Kidney epithelial cell (primary cell): ENCODE results near the gene SLC25A40. TPM values are rescaled to one million over a fixed set of nuclear protein-coding genes. Genes with fewer than 3 reads are reported as not detected.

Experiments used
- DNase-seq: peaks from one replicate; pipeline ENCODE4 v3.0.0-alpha.2; 2010; ENCODE audit warnings: low read depth
- H3K27me3 ChIP-seq: 2 replicates; pipeline ENCODE4 v1.6.0; 2011; ENCODE audit warnings: low read length; ENCODE audit not compliant: control insufficient read depth, insufficient read depth
- H3K36me3 ChIP-seq: 2 replicates; pipeline ENCODE4 v1.5.1; 2011; ENCODE audit warnings: low read length; ENCODE audit not compliant: control insufficient read depth, insufficient read depth
- H3K4me3 ChIP-seq: 2 replicates; pipeline ENCODE4 v1.5.1; 2011; ENCODE audit warnings: low read depth, mild to moderate bottlenecking, control low read depth, low read length
- total RNA-seq: library from RNA; depleted of rRNA; stranded (reverse); fragments of >200 nt; gene quantifications from 2 replicates; pipeline ENCODE4 v1.2.3, GENCODE V29; 2015
- TF ChIP-seq, protein P1 (sequence below): IDR thresholded peaks from 2 replicates; pipeline ENCODE4 v1.5.1; 2011; ENCODE audit warnings: mild to moderate bottlenecking, moderate library complexity, low read length, control low read depth, inconsistent platforms; ENCODE audit not compliant: insufficient read depth, poor library complexity, severe bottlenecking

The SLC25A40 gene
- total RNA-seq, 1 donor from 2014 or later = 10.5 TPM

DNA sequence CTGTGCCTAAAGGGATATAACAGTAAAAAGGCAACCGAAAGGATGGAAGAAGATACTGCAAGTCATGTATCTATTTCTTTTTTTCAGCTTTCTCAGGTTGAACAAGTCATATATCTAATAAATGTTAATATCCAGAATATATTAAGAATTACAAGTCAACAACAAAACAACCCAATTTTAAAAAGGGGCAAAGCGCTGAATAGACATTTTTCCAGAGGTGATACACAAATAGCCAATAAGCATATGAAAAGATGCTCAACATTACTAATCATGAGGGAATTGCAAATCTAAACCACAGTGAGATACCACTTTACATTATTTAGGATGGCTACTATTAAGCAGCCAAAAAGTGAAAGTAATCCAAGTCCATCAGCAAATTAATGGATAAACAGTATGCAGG, 23.1 kb upstream of the SLC25A40 start:
- TF ChIP-seq, protein P1, sequence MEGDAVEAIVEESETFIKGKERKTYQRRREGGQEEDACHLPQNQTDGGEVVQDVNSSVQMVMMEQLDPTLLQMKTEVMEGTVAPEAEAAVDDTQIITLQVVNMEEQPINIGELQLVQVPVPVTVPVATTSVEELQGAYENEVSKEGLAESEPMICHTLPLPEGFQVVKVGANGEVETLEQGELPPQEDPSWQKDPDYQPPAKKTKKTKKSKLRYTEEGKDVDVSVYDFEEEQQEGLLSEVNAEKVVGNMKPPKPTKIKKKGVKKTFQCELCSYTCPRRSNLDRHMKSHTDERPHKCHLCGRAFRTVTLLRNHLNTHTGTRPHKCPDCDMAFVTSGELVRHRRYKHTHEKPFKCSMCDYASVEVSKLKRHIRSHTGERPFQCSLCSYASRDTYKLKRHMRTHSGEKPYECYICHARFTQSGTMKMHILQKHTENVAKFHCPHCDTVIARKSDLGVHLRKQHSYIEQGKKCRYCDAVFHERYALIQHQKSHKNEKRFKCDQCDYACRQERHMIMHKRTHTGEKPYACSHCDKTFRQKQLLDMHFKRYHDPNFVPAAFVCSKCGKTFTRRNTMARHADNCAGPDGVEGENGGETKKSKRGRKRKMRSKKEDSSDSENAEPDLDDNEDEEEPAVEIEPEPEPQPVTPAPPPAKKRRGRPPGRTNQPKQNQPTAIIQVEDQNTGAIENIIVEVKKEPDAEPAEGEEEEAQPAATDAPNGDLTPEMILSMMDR = no peak
- Histone ChIP-seq H3K27me3 (no peaks in the 10 kb centered on the region), H3K36me3 (no peaks in the 10 kb centered on the region), H3K4me3 (no peak overlapping the region)
- no peak for DNase-seq

DNA sequence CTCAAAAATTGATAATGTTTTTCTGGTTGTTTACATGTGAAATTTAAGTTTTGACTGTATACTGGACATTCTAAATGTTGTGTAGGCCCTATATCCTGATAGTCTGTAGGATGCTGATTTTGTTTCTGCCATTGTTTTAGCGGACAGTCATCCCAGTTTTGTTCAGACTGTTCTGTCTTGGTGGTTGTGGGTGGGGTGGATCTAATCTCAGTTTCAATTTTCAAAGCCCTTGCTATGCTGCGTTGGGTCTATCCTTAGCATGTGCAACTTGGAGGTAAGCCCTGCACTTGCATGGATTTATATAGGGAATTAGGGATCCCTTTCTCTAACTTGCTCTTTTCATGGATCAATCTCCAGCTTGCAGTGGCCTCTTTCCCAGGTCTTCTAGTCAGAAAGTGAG, 19.2 kb upstream of the SLC25A40 start:
- H3K27me3 ChIP-seq = no peaks in the 10 kb centered on the region
- DNase-seq = no peak
- H3K4me3 ChIP-seq = no peak overlapping the region
- no peaks in the 10 kb centered on the region for H3K36me3 ChIP-seq
- TF ChIP-seq, protein P1 = no peak

- H3K27me3 ChIP-seq = no peaks in the 10 kb centered on the region
- no peaks in the 10 kb centered on the region for H3K36me3 ChIP-seq
- TF ChIP-seq, protein P1 = peak; percentile 14
- no peak for DNase-seq
- H3K4me3 ChIP-seq = no peak overlapping the region
Observed at GRCh38 chr7:87886875-87887274, 10.7 kb upstream of the SLC25A40 start.

GRCh38 chr7:87885018-87885417, 8.9 kb upstream of the SLC25A40 start:
- Histone ChIP-seq H3K4me3 (no peak overlapping the region), H3K36me3 (no peaks in the 10 kb centered on the region), H3K27me3 (no peaks in the 10 kb centered on the region)
- TF ChIP-seq, protein P1 = no peak
- DNase-seq = no peak

DNA sequence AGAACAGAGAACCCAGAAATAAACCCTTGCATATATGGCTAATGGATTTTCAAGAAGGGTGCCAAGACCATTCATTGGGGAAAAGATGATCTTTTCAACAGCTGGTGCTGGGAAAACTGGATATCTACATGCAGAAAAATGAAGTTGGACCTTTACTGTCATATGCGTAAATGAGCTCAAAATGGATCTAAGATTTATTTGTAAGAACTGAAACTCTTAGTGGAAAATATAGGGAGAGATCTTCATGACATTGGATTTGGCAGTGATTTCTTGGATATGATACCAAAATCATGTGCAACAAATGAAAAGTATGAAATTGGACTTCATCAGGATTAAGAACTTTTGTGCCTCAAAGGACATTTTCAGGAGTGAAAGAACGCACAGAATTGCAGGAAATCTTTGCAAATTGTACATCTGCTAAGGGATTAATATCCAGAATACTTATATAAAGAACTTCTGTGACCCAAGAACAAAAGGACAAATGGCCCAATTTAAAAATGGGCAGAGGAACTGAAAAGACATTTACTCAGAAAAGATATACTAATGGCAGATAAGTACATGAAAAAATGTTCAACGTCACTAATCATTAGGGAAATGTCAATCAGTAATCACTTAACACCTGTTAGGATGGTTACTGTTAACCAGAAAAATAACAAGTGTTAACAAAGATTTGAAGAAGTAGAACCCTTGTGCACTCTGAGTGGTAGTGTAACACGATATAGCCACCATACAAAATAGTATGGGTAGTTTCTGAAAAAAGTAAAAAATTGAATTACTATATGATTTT, 6.2 kb upstream of the SLC25A40 start:
- H3K4me3 ChIP-seq = no peak overlapping the region
- no peaks in the 10 kb centered on the region for H3K27me3 ChIP-seq
- TF ChIP-seq, protein P1 = no peak
- no peak for DNase-seq
- H3K36me3 ChIP-seq = no peaks in the 10 kb centered on the region

DNA sequence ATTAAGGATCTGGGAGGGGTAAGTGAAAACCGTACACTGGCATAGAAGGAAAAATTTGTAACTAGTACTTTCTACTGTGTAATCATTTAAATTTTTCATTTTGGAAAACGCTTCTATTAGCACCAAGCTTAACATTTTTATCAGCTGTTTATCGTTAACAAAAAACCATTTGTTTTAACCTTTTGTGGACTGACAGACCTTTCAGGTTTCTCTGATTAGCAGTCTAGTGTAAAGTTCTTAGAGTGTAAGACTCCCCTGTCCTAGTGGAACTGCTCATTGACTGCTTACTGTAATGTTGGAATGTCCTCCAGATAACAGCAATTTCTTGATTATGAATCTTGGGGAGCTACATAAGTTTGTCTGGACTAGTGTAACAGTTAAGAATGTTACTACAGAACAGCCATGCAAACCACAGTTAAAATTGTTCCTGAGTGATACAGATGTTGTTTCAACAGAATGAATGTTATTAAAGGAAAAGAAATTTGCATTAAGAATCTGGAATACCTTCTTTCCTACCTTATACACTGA, 2.1 kb upstream of the SLC25A40 start:
- Histone ChIP-seq H3K36me3 (no peaks in the 10 kb centered on the region), H3K4me3 (peak overlapping the region; percentile 54), H3K27me3 (no peaks in the 10 kb centered on the region)
- DNase-seq = no peak
- TF ChIP-seq, protein P1 = no peak
